Neural progenitor cell (in vitro differentiated cells): ENCODE measurements around the gene GRIN2D. TPM values are rescaled to one million over a fixed set of nuclear protein-coding genes. Genes with fewer than 3 reads are reported as not detected.

Source experiments
- DNase-seq: peaks from one replicate; pipeline ENCODE4 v3.0.0-alpha.2; 2016; ENCODE audit warnings: low spot score
- H2AFZ ChIP-seq: fragments of 200-600 bp; sonication (generic); replicated peaks from 2 replicates; pipeline ENCODE4 v1.6.1; 2016; ENCODE audit warnings: antibody characterized with exemption
- H3F3A ChIP-seq: fragments of 200-600 bp; sonication (generic); 2 replicates; pipeline ENCODE4 v1.6.1; 2016; ENCODE audit warnings: antibody characterized with exemption, low read depth
- H3K27ac ChIP-seq: fragments of 200-600 bp; sonication (generic); 2 replicates; pipeline ENCODE4 v1.5.1; 2016; ENCODE audit warnings: mild to moderate bottlenecking
- H3K27me3 ChIP-seq: fragments of 200-600 bp; sonication (generic); 2 replicates; pipeline ENCODE4 v1.6.1; 2016; ENCODE audit warnings: mild to moderate bottlenecking, moderate library complexity
- H3K36me3 ChIP-seq: fragments of 200-600 bp; sonication (generic); 2 replicates; pipeline ENCODE4 v1.5.1; 2016
- H3K4me1 ChIP-seq: fragments of 200-600 bp; sonication (generic); 2 replicates; pipeline ENCODE4 v1.6.1; 2016; ENCODE audit warnings: mixed run types
- H3K4me2 ChIP-seq: fragments of 200-600 bp; sonication (generic); 2 replicates; pipeline ENCODE4 v1.6.1; 2016
- H3K4me3 ChIP-seq: fragments of 200-600 bp; sonication (generic); 2 replicates; pipeline ENCODE4 v1.5.1; 2016
- H3K79me2 ChIP-seq: fragments of 200-600 bp; sonication (generic); 2 replicates; pipeline ENCODE4 v1.6.1; 2016; ENCODE audit warnings: low read depth
- H3K9ac ChIP-seq: fragments of 200-600 bp; sonication (generic); 2 replicates; pipeline ENCODE4 v1.6.1; 2016
- H3K9me3 ChIP-seq: fragments of 200-600 bp; sonication (generic); 2 replicates; pipeline ENCODE4 v1.5.1; 2016; ENCODE audit warnings: low read depth
- H4K20me1 ChIP-seq: fragments of 200-600 bp; sonication (generic); 2 replicates; pipeline ENCODE4 v1.6.1; 2016; ENCODE audit warnings: low read depth
- H3K27ac Mint-ChIP-seq: 3 replicates; pipeline ENCODE4 v1.8.0; 2021; ENCODE audit warnings: mixed read lengths
- H3K27me3 Mint-ChIP-seq: 2 replicates; pipeline ENCODE4 v1.8.0; 2022; ENCODE audit warnings: low read depth, mild to moderate bottlenecking, inconsistent platforms, moderate library complexity, mixed read lengths; ENCODE audit not compliant: insufficient read depth
- H3K36me3 Mint-ChIP-seq: 3 replicates; pipeline ENCODE4 v1.8.0; 2021; ENCODE audit warnings: mixed read lengths
- H3K4me1 Mint-ChIP-seq: 3 replicates; pipeline ENCODE4 v1.8.0; 2021; ENCODE audit warnings: mixed read lengths
- H3K4me3 Mint-ChIP-seq: 3 replicates; pipeline ENCODE4 v1.8.0; 2021; ENCODE audit warnings: mild to moderate bottlenecking, moderate library complexity, mixed read lengths
- H3K9me3 Mint-ChIP-seq: 3 replicates; pipeline ENCODE4 v1.8.0; 2020; ENCODE audit warnings: mixed read lengths
- EZH2 ChIP-seq: fragments of 200-600 bp; sonication (generic); IDR thresholded peaks from 2 replicates; pipeline ENCODE4 v1.6.1; 2017; ENCODE audit warnings: antibody characterized with exemption, mild to moderate bottlenecking, moderate library complexity
- EZH2phosphoT487 ChIP-seq: fragments of 200-600 bp; sonication (generic); IDR thresholded peaks from 2 replicates; pipeline ENCODE4 v1.6.1; 2017; ENCODE audit warnings: antibody characterized with exemption
- total RNA-seq: library from RNA; depleted of rRNA; stranded (reverse); fragments of >200 nt; gene quantifications from 2 replicates; pipeline ENCODE4 v1.2.3, GENCODE V29; 2015; ENCODE audit warnings: low replicate concordance
- TF ChIP-seq, protein P1 (sequence below): fragments of 200-600 bp; sonication (generic); IDR thresholded peaks from 2 replicates; pipeline ENCODE4 v1.5.1; 2017; ENCODE audit warnings: antibody characterized with exemption, mild to moderate bottlenecking

The GRIN2D gene
- total RNA-seq, 1 donor from 2014 or later, result 0.45 TPM

DNA sequence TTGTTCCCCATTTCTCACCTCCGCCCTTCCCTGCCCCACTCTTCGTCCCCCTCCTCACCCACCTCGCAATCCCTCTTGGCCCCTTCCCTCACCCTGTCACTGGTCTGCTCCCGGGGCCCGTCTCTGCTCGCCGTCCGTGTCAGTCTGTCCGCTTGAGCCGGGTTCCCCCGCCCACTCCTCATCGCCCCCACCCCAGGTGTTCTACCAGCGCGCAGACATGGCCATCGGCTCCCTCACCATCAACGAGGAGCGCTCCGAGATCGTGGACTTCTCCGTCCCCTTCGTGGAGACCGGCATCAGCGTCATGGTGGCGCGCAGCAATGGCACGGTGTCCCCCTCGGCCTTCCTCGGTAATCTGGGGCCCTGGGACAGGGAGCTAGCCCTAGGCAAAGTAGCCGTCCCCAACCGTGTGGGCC lies 22.3 kb downstream of the GRIN2D start:
- no peak overlapping the region for H3K4me2 ChIP-seq
- Mint-ChIP-seq H3K4me3 (no peak overlapping the region), H3K9me3 (no peaks in the 10 kb centered on the region)

GRCh38 chr19:48417421-48417820 lies 24.0 kb downstream of the GRIN2D start:
- H3K4me3 Mint-ChIP-seq, result peak overlapping the region; percentile 46
- Histone ChIP-seq H3K4me1 (no peaks in the 10 kb centered on the region), H3K27me3 (peaks cover 15% of the 10 kb centered on the region), H3K9ac (no peak overlapping the region), H3K9me3 (no peaks in the 10 kb centered on the region), H3K4me2 (no peak overlapping the region), H3K79me2 (no peaks in the 10 kb centered on the region), H3F3A (peaks cover 15% of the 10 kb centered on the region), H3K27ac (no peak overlapping the region), H3K36me3 (no peaks in the 10 kb centered on the region), H4K20me1 (no peaks in the 10 kb centered on the region), H2AFZ (no peak overlapping the region), H3K4me3 (no peak overlapping the region)
- no peak overlapping the region for H3K27ac Mint-ChIP-seq
- TF ChIP-seq, protein P1, sequence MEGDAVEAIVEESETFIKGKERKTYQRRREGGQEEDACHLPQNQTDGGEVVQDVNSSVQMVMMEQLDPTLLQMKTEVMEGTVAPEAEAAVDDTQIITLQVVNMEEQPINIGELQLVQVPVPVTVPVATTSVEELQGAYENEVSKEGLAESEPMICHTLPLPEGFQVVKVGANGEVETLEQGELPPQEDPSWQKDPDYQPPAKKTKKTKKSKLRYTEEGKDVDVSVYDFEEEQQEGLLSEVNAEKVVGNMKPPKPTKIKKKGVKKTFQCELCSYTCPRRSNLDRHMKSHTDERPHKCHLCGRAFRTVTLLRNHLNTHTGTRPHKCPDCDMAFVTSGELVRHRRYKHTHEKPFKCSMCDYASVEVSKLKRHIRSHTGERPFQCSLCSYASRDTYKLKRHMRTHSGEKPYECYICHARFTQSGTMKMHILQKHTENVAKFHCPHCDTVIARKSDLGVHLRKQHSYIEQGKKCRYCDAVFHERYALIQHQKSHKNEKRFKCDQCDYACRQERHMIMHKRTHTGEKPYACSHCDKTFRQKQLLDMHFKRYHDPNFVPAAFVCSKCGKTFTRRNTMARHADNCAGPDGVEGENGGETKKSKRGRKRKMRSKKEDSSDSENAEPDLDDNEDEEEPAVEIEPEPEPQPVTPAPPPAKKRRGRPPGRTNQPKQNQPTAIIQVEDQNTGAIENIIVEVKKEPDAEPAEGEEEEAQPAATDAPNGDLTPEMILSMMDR, result no peak
- TF ChIP-seq EZH2phosphoT487, result no peak
- no peak for TF ChIP-seq EZH2
- H3K9me3 Mint-ChIP-seq, result no peaks in the 10 kb centered on the region
- H3K4me1 Mint-ChIP-seq, result peaks cover 37% of the 10 kb centered on the region
- H3K36me3 Mint-ChIP-seq, result no peaks in the 10 kb centered on the region
- H3K27me3 Mint-ChIP-seq, result peaks cover 14% of the 10 kb centered on the region
- DNase-seq, result no peak

More for the DNA sequence above, 22.3 kb downstream of the GRIN2D start:
- Histone ChIP-seq H3K9ac (no peak overlapping the region), H3K4me1 (no peaks in the 10 kb centered on the region), H3K79me2 (no peaks in the 10 kb centered on the region), H2AFZ (no peak overlapping the region), H3K27me3 (peaks cover 15% of the 10 kb centered on the region), H4K20me1 (no peaks in the 10 kb centered on the region), H3K27ac (no peak overlapping the region), H3F3A (peaks cover 15% of the 10 kb centered on the region), H3K36me3 (no peaks in the 10 kb centered on the region), H3K9me3 (no peaks in the 10 kb centered on the region), H3K4me3 (no peak overlapping the region)
- TF ChIP-seq EZH2phosphoT487 (no peak), EZH2 (no peak)
- TF ChIP-seq, protein P1, result no peak
- H3K4me1 Mint-ChIP-seq, result peaks cover 37% of the 10 kb centered on the region
- H3K27me3 Mint-ChIP-seq, result peaks cover 14% of the 10 kb centered on the region
- H3K27ac Mint-ChIP-seq, result no peak overlapping the region
- no peaks in the 10 kb centered on the region for H3K36me3 Mint-ChIP-seq
- no peak for DNase-seq

GRCh38 chr19:48418317-48419064 lies 25.0 kb downstream of the GRIN2D start:
- Histone ChIP-seq H3K4me3 (no peak overlapping the region), H3K79me2 (no peaks in the 10 kb centered on the region), H3K9me3 (no peaks in the 10 kb centered on the region), H3K27me3 (peaks cover 15% of the 10 kb centered on the region), H3K9ac (no peak overlapping the region), H3K4me1 (no peaks in the 10 kb centered on the region), H3K4me2 (no peak overlapping the region), H2AFZ (no peak overlapping the region), H4K20me1 (no peaks in the 10 kb centered on the region), H3F3A (peaks cover 15% of the 10 kb centered on the region), H3K27ac (no peak overlapping the region), H3K36me3 (no peaks in the 10 kb centered on the region)
- no peaks in the 10 kb centered on the region for H3K36me3 Mint-ChIP-seq
- DNase-seq, result no peak
- TF ChIP-seq, protein P1, result no peak
- TF ChIP-seq EZH2phosphoT487 (no peak), EZH2 (no peak)
- peaks cover 37% of the 10 kb centered on the region for H3K4me1 Mint-ChIP-seq
- H3K9me3 Mint-ChIP-seq, result no peaks in the 10 kb centered on the region
- H3K27me3 Mint-ChIP-seq, result peaks cover 15% of the 10 kb centered on the region
- H3K27ac Mint-ChIP-seq, result peak overlapping the region; percentile 81
- H3K4me3 Mint-ChIP-seq, result no peak overlapping the region
